A549 (cell line): ENCODE results near the gene PRKAG2.

ENCODE experiments used
- CHD2 ChIP-seq: fragments of 150-350 bp; IDR thresholded peaks from 2 replicates; pipeline ENCODE4 v1.6.1; 2014; ENCODE audit warnings: low read length; ENCODE audit not compliant: partially characterized antibody
- HOXA7 ChIP-seq: fragments of 250-450 bp; sonication (Bioruptor Pico); IDR thresholded peaks from 2 replicates; pipeline ENCODE4 v1.5.0; 2020; ENCODE audit warnings: mild to moderate bottlenecking, moderate library complexity
- PBX3 ChIP-seq: IDR thresholded peaks from 2 replicates; pipeline ENCODE4 v1.6.1; 2012
- POLR2A ChIP-seq: IDR thresholded peaks from 2 replicates; pipeline ENCODE4 v1.6.1; 2012; ENCODE audit warnings: mild to moderate bottlenecking, low read length
- REST ChIP-seq: fragments of 200-600 bp; sonication (generic); IDR thresholded peaks from 2 replicates; pipeline ENCODE4 v1.6.1; 2016; ENCODE audit warnings: antibody characterized with exemption, mild to moderate bottlenecking, moderate library complexity
- SMC3 ChIP-seq: fragments of >200 bp; sonication (Bioruptor Twin); formaldehyde crosslinking; IDR thresholded peaks from 3 replicates; pipeline ENCODE4 v1.6.1; 2018; ENCODE audit warnings: inconsistent platforms
- TF ChIP-seq, protein P1 (sequence below): fragments of >200 bp; sonication (Bioruptor Twin); formaldehyde crosslinking; IDR thresholded peaks from 3 replicates; pipeline ENCODE4 v1.5.1; 2016
- TF ChIP-seq, protein P2 (sequence below): IDR thresholded peaks from 2 replicates; pipeline ENCODE4 v1.6.1; 2012

- no peak for TF ChIP-seq PBX3
- no peak for TF ChIP-seq SMC3
- TF ChIP-seq, protein P1, sequence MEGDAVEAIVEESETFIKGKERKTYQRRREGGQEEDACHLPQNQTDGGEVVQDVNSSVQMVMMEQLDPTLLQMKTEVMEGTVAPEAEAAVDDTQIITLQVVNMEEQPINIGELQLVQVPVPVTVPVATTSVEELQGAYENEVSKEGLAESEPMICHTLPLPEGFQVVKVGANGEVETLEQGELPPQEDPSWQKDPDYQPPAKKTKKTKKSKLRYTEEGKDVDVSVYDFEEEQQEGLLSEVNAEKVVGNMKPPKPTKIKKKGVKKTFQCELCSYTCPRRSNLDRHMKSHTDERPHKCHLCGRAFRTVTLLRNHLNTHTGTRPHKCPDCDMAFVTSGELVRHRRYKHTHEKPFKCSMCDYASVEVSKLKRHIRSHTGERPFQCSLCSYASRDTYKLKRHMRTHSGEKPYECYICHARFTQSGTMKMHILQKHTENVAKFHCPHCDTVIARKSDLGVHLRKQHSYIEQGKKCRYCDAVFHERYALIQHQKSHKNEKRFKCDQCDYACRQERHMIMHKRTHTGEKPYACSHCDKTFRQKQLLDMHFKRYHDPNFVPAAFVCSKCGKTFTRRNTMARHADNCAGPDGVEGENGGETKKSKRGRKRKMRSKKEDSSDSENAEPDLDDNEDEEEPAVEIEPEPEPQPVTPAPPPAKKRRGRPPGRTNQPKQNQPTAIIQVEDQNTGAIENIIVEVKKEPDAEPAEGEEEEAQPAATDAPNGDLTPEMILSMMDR, result no peak
- no peak for TF ChIP-seq REST
- no peak for TF ChIP-seq HOXA7 (CRISPR knock-in tag)
- no peak for TF ChIP-seq POLR2A
- TF ChIP-seq, protein P2, sequence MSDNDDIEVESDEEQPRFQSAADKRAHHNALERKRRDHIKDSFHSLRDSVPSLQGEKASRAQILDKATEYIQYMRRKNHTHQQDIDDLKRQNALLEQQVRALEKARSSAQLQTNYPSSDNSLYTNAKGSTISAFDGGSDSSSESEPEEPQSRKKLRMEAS, result no peak
- TF ChIP-seq CHD2, result no peak
Measured at GRCh38 chr7:151789380-151789947, 87.5 kb downstream of the PRKAG2 start.
